Measurements from ENCODE around the gene PRDM13.

DNA sequence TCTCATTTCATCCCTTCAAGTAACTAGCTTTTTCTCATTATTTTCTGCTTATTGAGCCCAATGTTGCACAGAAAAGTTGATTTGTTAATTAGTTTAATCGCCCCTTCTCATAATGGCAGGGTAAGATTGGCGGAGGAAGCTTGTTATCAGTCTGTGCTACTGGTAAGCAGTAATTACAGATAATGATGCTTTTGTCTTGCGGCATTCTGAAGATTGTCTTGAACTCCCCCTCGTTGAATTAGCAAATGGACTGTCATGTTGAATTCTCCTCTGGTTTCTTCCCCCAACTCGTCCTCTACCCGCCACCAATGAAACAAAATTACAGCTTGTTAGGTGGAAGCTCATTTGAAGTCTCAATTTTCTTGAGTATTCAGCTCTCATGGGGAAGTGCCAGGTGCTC is 39.4 kb downstream of the PRDM13 start:
- no peak for TF ChIP-seq ZNF274 (IDR thresholded peaks at IDR 0.05; ENCODE audit: low read depth, low read length)
- TF ChIP-seq YY1 (IDR thresholded peaks at IDR 0.05; ENCODE audit: insufficient read depth, insufficient read length), result no peak

Measured in NT2/D1 (cell line).